GM18909 (cell line): ENCODE data around the gene LY9.
A peak's percentile ranks its signal among the peaks of the same experiment; 100 is the strongest.
"Not testable (repeated sequence)": the region's sequence is repeated elsewhere in the genome, so short reads cannot be mapped to it uniquely, and the experiment has no call there.

Source experiments
- ATAC-seq: cut with Tn5 transposase; IDR thresholded peaks from one replicate; pipeline ENCODE4 v1.9.1; 2021; ENCODE audit warnings: mild to moderate bottlenecking; ENCODE audit not compliant: unreplicated experiment, poor library complexity

Gene LY9

DNA sequence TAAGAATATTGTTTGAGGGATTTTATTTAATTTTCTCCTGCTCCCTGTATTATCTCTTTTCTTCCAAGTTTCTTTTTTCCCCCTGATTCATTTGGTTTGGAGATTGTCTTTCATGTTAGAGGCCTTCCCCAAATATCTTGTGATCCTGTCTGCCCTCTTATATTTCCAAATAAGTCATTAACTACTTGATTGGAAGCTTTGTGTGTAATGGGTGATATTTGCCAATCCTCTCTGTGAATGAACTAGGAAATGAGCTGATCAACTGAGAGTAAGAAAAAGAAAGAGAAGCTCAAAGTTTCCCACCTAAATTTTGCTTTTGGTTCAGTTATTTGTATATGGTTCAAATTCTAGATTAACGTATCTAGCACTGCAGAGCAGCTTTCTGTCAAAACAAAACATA, 23.6 kb upstream of the LY9 start:
- ATAC-seq = no peak

DNA sequence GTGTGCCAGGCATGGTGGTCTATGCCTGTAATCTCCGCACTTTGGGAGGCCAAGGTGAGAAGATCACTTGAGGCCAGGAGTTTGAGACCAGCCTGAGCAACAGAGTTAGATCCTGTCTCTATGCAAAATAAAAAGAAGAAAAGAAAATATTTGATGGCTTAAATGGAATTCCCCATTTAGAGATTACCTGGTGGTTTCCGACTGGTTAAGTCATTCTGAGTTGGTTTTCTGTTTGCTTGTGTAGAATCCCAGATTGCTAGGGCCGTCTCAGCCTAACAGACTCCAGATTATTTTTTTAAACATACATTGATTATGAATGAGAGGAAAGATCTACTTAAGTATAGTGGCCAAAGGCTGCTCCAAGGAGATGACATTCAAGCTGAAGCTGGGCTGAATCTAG, 22.9 kb upstream of the LY9 start:
- ATAC-seq = no peak

DNA sequence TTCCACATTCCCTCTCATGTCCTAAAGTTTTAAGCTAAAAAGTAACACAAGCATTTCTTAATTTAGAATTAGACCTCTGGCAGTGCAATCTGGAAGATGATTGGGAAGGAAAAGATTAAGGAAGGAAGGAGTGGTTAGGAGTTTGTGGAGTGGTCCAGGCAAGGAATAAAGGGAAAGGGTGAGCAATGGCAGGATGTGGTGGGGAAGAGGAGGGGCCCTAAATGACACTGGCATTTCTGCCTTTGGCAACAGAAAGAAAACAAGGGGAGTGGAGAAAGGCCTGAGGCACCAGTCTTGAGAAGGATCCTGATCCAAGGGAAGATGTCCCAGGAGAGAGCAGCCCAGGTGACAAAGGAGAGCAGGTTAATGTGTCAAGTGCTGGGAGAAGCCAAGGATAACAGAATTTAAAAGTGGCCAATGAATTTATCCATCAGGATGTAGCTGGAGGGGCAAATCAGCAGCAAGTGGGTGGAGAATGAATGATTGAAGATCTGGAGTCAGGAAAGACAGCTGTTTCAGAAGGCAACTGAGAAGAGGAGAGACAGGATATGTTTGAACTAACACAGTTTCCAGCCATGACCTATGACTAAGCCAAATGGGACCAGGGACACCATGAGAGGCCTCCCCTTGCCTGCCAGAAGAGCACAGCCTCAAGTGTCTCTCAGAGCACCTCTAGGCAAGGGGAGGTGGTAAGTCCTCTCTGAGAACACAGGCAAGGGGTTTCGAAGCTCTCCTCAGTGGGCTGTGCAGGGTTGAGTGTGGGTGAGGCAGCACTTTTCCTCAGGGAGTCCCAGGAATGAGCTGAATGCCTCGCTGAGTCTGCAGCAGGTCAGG, 20.9 kb upstream of the LY9 start:
- ATAC-seq = no peak

DNA sequence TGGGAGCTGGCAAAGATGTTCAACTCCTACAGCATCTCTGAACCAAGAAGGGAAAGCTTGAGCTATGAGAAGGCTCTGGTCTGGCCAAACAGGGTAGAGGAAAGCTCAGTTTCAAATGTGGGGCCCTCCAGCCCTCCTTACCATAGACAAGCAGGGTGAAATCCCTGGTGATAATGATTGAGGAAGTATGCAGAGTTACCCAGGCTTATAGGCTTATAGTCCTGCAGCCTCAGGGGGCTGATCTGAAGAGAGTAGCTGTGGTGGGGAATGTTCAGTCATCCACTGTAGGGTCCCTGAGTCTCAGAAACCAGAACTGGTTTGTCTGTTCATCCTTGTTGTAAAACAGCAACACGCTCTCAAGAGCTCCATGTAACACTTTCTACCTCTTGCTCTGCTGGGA, 19.8 kb upstream of the LY9 start:
- ATAC-seq = peak; percentile 42

DNA sequence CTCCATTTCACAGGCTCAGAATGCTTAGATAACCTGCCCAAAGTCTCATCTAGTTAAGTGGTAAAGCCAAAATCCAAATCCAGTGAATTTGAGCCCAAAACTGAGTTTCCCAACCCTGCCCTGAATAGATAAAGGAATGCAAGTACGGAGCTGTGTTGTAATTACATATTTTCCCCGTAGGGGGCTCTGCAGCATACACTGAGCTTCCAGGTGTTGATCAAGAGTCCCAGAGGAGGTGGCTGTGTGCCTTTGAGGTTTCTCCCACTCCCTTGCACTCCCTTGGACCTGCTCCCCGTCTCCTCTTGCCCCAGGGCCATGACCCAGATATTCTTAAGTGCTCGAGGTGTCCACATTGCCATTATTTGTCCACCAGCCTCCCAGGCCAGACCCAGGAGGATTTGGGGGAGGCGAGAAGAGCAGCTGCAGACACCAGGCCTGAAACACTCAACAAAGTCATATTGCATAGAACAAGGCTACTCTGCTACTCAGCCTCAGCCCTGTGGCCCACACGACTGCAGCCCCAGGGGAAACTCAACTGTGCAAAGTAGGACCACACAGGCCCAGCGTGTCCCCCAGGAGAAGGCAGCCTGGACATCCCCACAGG, 18.4 kb upstream of the LY9 start:
- no peak for ATAC-seq

DNA sequence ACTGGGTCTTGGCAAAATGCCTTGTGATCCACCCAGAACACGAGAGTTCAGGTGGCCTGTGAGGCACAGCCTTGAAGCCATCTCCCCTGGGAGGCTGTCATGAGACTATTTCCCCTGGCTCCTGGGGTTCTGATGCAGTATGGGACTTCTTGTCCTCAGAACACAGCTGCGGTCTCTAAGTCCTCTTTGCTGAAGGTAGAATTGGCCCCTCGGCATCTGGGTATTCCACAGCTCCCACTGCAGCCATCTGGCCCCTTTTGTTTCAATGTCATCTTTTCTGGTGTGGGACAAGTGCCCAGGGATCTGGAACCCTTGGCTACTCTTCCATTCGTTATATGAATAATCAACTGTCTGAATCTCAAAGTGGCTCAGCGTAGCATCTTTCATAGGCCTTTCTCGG, 17.0 kb upstream of the LY9 start:
- no peak for ATAC-seq

DNA sequence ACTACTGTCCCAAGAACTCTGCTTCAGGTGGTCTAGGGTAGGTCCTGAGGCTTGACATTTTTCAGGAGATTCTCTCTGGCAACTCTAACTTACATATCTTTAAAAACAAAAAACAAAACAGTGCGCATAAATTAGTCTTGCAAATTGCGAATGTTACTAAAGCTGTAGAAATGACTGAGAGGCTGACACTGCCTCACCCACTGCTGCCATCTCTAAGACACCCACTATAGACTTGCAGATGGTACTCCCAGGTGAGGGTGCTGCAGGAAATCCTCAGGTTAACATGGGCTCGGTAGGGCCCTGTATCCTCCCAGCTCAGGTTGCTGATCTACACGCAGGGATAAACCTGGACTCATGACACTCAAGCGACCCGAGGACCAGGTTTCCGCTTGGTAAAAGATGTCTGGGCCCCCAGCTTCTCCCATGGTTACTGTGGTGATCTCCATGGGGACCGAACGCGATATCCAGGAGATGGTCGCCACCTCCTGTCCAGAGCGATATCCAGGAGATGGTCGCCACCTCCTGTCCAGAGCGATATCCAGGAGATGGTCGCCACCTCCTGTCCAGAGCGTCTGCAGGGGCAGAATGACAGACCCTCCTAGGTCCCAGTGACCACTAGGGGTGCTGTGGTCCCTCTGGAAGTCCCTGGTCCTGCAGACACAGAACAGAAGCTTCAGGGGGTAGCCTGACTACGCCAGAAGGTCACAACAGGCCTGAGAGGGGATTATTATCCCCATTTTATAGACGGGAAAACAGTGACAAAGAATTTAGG, 16.2 kb upstream of the LY9 start:
- ATAC-seq = no peak

DNA sequence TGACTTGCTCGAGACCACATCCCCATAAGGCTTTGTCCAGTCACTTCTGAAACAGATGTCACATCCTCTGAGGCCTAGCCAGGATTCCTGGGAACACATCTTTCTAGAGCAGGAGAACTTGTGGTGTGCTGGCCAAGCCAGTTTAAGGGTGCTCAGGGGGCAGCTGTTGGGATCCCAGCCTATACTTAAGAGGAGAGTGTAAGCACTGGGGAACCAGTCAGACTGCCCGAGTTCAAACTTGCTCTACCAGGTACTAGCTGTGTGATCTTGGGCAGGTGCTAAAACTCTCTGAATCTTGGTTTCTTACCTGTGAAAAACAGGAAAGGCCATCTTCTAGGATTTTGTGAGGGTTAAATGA, 15.6 kb upstream of the LY9 start:
- no peak for ATAC-seq

DNA sequence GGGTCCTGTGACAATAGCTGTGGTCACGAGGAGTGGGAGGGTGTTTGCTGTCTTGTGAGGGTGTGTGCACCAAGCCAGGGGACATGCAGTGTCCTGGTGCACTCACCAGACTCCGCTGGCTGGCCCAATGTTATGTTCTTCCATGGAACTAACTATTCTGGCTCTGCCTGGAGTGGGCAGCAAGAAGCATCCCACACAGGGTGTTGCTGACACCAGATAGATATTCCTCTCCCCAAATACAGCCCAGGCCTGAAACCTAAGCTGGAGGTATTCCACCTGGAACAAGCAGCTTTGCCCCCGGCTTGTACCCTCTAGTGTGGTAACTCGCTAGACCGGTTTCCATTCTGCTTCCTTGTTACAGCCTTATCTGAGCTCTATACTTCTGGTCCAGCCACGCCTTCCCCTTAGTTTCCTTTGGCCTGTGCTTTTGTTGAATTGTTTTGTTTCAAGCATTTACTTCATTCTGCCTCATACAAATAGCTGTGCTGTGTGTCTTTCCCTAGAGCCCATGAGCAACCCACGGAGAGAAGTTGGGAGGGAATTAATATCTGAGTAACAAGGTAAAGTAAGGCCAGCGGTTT, 14.7 kb upstream of the LY9 start:
- ATAC-seq = no peak

DNA sequence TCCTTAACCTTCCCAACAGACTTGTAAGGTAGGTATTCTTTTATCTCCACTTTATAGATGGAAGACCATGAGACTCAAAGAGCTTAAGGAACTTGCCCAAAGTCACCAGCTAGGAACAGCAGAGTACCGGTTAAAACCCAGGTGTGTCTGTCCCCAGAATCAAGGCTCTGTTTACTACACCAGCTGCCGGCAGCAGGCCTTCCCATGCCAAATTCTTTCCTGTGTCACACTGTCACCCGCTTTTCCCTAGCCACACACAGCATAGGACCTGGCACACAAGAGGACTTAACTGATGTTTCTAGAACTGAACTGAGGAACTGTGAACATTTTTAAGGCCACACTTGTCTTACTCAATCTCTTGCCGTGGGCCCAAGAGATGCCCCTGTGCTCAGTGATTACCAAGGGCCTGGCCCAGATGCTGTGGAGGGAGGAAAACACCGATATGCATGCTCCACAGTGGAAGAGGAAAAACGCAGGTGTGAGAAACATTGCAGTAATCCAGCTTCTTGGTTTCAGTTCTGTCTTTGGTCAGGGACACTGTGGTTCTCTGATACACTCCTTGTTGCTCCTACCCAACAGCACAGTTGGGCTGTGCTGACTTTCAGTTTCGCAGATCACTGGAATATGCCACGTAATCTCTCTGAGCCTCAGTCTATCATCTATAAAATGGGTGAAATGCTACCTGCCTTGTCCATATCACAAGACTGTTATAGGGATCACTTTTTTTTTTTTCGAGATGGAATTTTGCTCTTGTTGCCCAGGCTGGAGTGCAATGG, 13.9 kb upstream of the LY9 start:
- peak; percentile 78 for ATAC-seq

DNA sequence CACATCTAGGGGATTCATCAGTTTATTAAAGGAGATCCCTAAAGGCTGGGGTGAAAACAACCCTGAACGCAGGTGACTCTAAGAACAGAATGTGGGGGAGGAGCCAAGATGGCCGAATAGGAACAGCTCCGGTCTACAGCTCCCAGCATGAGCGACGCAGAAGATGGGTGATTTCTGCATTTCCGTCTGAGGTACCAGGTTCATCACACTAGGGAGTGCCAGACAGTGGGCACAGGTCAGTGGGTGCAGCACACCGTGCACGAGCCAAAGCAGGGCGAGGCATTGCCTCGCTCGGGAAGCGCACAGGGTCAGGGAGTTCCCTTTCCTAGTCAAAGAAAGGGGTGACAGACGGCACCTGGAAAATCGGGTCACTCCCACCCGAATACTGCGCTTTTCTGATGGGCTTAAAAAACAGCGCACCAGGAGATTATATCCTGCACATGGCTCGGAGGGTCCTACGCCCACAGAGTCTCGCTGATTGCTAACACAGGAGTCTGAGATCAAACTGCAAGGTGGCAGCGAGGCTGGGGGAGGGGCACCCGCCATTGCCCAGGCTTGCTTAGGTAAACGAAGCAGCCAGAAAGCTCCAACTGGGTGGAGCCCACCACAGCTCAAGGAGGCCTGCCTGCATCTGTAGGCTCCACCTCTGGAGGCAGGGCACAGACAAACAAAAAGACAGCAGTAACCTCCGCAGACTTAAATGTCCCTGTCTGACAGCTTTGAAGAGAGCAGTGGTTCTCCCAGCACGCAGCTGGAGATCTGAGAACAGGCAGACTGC, 12.8 kb upstream of the LY9 start:
- ATAC-seq = not testable (repeated sequence)

DNA sequence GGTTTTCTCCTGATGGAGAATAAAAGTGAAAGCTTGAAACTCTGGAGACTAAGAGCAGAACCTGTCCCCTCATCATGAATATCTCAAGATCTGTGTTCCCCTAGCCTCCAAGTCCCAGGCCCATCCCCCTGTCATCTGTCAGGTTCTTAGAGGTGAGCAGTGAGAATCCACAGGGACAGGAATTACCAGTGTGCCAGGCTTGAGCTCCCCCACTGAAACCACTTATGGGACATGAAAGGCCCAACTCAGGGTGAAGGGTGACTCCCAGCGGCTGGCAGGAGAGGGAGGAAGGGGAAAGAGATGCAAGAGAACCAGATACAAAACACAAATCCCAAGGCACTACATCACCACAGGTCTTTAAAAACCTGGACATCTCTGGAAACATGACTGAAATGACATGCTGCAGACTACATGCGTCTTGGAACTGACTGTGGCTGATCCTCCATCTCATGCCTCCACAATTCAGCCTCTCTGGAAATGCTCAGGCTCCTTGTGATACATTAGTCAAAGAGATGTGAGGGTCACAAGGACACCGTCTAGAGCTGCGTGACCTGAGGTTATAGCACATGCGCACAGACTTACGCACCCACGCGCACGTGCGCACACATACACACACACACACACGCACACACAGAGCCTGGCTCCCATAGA, 6.8 kb upstream of the LY9 start:
- no peak for ATAC-seq

DNA sequence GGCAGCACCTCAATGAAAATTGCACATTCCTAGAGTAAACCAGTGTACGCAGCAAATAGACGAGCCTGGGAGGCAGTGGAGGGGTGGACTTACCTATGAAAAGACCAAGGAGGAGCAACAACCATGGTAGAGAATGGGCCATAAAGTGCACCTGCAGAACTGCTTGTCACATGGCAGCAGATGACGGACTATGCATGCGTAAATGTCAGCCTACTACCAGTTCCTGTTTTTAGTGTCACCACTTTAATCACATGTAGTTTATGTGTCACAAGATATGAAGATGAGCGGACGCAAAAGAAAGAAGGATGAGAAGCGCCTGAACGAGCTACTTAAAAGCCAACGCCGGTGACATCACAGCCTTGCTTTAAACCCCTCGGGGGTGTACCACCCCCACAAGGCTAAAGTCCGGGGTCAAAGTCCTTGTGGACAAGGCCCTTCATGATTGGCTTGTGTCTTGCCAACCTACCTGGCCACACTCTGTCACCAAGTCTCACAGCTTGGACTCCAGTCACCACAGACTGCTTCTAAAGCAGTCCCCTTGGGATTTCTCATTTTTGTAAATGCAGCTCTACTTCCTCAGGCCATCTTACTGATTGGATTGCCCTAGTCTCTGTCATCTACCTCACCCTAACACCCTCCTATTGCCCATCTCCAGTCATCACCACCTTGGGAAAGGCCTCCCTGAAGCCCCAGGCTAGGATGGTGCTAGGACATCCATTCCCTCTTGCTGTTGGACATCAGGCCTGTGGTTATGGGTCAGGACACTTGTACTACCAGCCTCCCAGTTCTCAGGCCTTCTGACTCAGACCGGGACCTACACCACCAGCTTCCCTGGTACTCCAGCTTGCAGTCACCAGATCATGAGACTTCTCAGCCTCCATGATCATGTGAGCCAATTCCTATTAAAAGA, 6.0 kb upstream of the LY9 start:
- ATAC-seq = peak; percentile 87

DNA sequence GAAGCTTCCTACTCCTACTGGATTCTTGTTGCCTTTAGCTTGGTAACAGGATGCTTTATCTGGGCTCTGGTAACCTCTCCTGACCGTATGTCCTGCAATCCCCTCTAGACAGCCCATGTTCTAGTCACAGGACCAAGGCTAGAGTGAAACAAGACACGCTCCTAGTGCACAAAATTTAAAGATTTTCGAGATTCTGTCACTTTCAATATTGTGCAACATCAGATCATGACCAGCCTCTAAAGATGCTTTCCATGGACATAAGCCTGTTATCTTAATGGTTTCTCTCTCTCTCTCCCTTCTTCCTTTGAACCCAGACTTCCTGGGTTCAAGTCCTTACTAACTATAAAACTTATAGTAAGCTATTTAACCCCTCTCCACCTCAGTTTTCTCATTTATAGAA, 1.6 kb upstream of the LY9 start:
- ATAC-seq = no peak

DNA sequence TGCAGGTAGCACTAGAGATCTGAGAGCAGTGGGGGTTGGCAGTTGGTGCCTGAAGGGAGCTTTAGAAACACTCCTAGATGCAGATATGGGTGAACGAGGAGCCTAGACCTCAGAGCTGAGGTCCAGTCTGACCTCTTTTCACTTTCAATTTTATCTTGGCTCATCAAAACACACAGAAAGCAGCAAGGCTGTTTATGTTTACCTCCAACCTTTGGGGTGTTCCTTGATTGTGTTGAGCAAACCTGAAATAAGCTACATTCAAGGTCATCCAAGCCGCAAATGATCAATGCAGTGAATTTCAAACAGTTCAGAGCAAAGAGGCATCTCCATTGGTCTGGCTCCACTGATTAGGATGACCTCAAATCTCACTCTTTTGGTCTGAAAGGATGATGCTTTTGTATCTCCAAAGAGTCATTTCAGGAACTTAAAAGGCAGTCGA, 1.3 kb downstream of the LY9 start:
- ATAC-seq = peak; percentile 29

DNA sequence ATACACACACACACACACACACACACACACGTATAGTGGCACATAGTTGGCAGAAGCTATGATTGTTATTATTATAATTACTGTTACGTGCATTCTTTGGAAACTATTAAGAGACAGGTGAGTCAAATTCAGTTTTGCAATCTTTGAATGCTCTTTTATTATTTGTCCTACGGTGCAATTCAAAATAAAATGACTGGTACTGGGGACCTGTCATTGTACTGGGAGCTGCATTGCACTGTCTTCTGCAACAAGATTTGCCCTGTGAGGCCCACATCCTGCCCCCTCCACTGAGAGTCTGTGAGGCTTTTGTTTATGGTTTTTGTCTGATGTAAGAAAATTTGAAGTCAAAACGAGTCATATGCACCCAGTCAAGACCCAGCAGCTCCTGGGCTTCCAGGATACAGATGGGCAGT, 1.9 kb downstream of the LY9 start:
- ATAC-seq = no peak

DNA sequence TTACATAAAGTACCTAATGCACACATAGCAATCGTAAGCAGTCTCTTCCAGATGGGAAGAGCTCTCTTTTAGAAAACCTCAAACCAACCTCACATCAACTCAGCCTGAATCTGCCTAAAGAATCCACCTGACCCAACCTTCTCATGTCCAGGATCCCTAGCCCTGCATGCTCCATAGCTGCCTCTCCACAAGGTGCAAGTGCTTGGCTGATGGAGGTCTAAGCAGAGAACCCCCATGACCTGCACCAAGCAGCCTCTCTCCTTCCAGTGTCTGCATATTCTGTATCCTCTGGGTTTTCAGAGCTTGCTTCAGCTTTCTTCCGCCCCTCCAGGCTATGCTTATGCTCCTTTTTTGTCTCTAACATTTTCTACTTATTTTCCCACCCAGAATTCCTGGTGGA, 2.5 kb downstream of the LY9 start:
- ATAC-seq = no peak

DNA sequence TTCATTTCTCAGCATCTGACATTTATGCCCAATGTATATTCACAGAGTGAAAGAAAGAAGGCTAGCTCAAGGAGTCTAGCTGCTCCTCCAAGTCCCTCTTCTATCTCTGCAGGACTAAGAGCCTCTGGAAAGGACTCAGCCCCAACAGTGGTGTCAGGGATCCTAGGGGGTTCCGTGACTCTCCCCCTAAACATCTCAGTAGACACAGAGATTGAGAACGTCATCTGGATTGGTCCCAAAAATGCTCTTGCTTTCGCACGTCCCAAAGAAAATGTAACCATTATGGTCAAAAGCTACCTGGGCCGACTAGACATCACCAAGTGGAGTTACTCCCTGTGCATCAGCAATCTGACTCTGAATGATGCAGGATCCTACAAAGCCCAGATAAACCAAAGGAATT, 3.7 kb downstream of the LY9 start:
- ATAC-seq = no peak
